ENCODE results near the gene PNPLA7. TPM values are rescaled to one million over a fixed set of nuclear protein-coding genes. Genes with fewer than 3 reads are reported as not detected.
A peak's percentile ranks its signal among the peaks of the same experiment; 100 is the strongest.

PNPLA7 gene
- total and polyA plus RNA-seq, 2 of the 8 experiments (the other 6 are each of a cell fraction or from before 2014, with no cell fraction given): 0.35 to 0.47 TPM

- Histone ChIP-seq H2BK12ac (ENCODE audit: low read depth, low read length) (no peak within 1 kb of the TSS), H4K8ac (ENCODE audit: extremely low read depth, insufficient read depth, low read length) (peak within 1 kb of the TSS; percentile 93), H4K5ac (ENCODE audit: insufficient read length, low read depth, low read length) (peak within 1 kb of the TSS; percentile 73), H3K4ac (replicated peaks; ENCODE audit: insufficient read length, low read depth, low read length) (no peak within 1 kb of the TSS), H3K27ac (ENCODE audit: low read depth, low read length) (no peak within 1 kb of the TSS), H2BK120ac (replicated peaks; ENCODE audit: low read depth, low read length) (no peak within 1 kb of the TSS), H3K27me3 (replicated peaks in 1 of 4; ENCODE audit: control insufficient read depth in 3 of 4, extremely low read depth in 1 of 4, insufficient read depth in 3 of 4, low read length in 3 of 4) (peaks cover 0 to 13% (median 2%) of the 10 kb centered on the region in 4 experiments; a peak in 4 of 7 replicates), H3K79me1 (ENCODE audit: low read depth, low read length) (no peaks in the 10 kb centered on the region), H3K18ac (ENCODE audit: extremely low read depth, low read length) (peak within 1 kb of the TSS; percentile 51), H3K23me2 (ENCODE audit: low read depth, low read length) (peaks cover 9% of the 10 kb centered on the region; the same call in 1 of the 2 replicates), H2BK15ac (ENCODE audit: low read length) (no peak within 1 kb of the TSS), H3K14ac (ENCODE audit: insufficient read length) (no peak within 1 kb of the TSS), H3K4me3 (ENCODE audit: extremely low read depth in 1 of 4, insufficient read depth in 2 of 4, low read depth in 3 of 4, low read length in 4 of 4) (peak within 1 kb of the TSS; percentile 70 to 84 (median 80)), H4K91ac (replicated peaks; ENCODE audit: insufficient read length, low read length) (no peak within 1 kb of the TSS), H2AK5ac (ENCODE audit: low read depth, low read length) (no peak within 1 kb of the TSS), H2BK20ac (ENCODE audit: low read length) (no peak within 1 kb of the TSS), H3K79me2 (ENCODE audit: control insufficient read depth in 1 of 2, insufficient read depth in 2 of 2, low read length in 2 of 2) (peaks cover 0 to 5% of the 10 kb centered on the region in 2 experiments; a peak in 1 of 4 replicates), H2AFZ (ENCODE audit: low read length) (peak within 1 kb of the TSS; percentile 81), H3K56ac (replicated peaks; ENCODE audit: insufficient read length, low read depth, low read length) (no peak within 1 kb of the TSS), H2BK5ac (ENCODE audit: low read depth, low read length) (no peak within 1 kb of the TSS), H3K4me2 (ENCODE audit: insufficient read depth in 1 of 2, low read depth in 2 of 2, low read length in 2 of 2) (peak within 1 kb of the TSS; percentile 92 to 98), H3K9ac (replicated peaks in 1 of 4; ENCODE audit: extremely low read depth in 1 of 4, low read depth in 3 of 4, low read length in 3 of 4) (peak within 1 kb of the TSS; percentile 25 to 59 (median 40); a peak in 5 of 7 replicates), H3K4me1 (replicated peaks in 1 of 4; ENCODE audit: control insufficient read depth in 3 of 4, insufficient read depth in 4 of 4, low read length in 3 of 4) (peaks cover 0 to 2% (median 0%) of the 10 kb centered on the region in 4 experiments; a peak in 1 of 7 replicates), H3K36me3 (ENCODE audit: control insufficient read depth in 2 of 4, insufficient read depth in 4 of 4, low read length in 3 of 4) (no peaks in the 10 kb centered on the region), H3K23ac (ENCODE audit: insufficient read length) (no peak within 1 kb of the TSS), H4K20me1 (replicated peaks in 1 of 2; ENCODE audit: control insufficient read depth in 1 of 2, insufficient read depth in 2 of 2, low read length in 2 of 2) (peaks cover 0 to 1% of the 10 kb centered on the region in 2 experiments), H3K9me3 (ENCODE audit: insufficient read depth in 2 of 2, low read depth in 1 of 2, low read length in 1 of 2) (no peaks in the 10 kb centered on the region)
- ChIA-PET CTCF (ENCODE audit: partially characterized antibody) (interaction anchor here (0.6 to 2.4 kb wide), 17 partner anchors 9 to 146 kb away, joined by 3 to 8 read pairs (median 3); partner anchors contain the start of gene TOR4A), POLR2A (ENCODE audit: partially characterized antibody) (interaction anchor here (0.6 to 2.1 kb wide), 12 partner anchors 10 to 291 kb away, joined by 3 to 11 read pairs (median 4); partner anchors contain the start of gene ENTPD8)
- 1% methylated on average over 16 of the region's 113 CpGs; no CpG with 5 or more reads in 1 of the 2 experiments for WGBS, 2 experiments (ENCODE audit: extremely low coverage in 1 of 2, insufficient coverage in 1 of 2, insufficient read length in 1 of 2, insufficient replicate concordance in 2 of 2, low coverage in 1 of 2, low lambda C conversion rate in 2 of 2, missing lambda C conversion rate in 1 of 2)
- FAIRE-seq (no peak), DNase-seq (ENCODE audit: low read depth in 1 of 2, low spot score in 2 of 2) (peak; percentile 68 to 99)
- TF ChIP-seq SIRT6 (IDR thresholded peaks at IDR 0.05; ENCODE audit: low read length) (no peak), BACH1 (IDR thresholded peaks at IDR 0.05; ENCODE audit: low read length) (peak; percentile 87), BCL11A (IDR thresholded peaks at IDR 0.05; ENCODE audit: low read depth in 2 of 2, low read length in 2 of 2) (no peak), SRF (IDR thresholded peaks at IDR 0.05; ENCODE audit: low read depth, low read length) (no peak), KDM4A (IDR thresholded peaks at IDR 0.05; ENCODE audit: low read depth, low read length, severe bottlenecking) (peak; percentile 89), TCF12 (IDR thresholded peaks at IDR 0.05; ENCODE audit: low read depth, low read length) (peak; percentile 93; the same call in 1 of the 2 replicates), PHF8 (conservative IDR thresholded peaks at IDR 0.05; ENCODE audit: low read depth, low read length) (peak; percentile 78), GABPA (IDR thresholded peaks at IDR 0.05; ENCODE audit: borderline replicate concordance, insufficient read depth, low read length) (peak; percentile 95), NANOG (IDR thresholded peaks at IDR 0.05; ENCODE audit: insufficient read depth, low read depth, low read length, poor library complexity, severe bottlenecking) (no peak), TEAD4 (IDR thresholded peaks at IDR 0.05; ENCODE audit: low read depth, low read length) (no peak), TAF1 (IDR thresholded peaks at IDR 0.05; ENCODE audit: low read depth, low read length) (peak; percentile 68)
Observed at GRCh38 chr9:137422604-137423513, 127.3 kb downstream of the PNPLA7 start, which contains the start of the genes EXD3 and NOXA1. Gene EXD3, minus strand, starts transcription at chr9:137423162. Its CDS starts 27,805 bp downstream, at chr9:137395357. Gene NOXA1, plus strand, starts transcription at chr9:137423393. Its CDS starts 137 bp downstream, at chr9:137423530.

All from H1 (cell line).